Measurements from ENCODE around the gene OCEL1. TPM values are rescaled to one million over a fixed set of nuclear protein-coding genes. Genes with fewer than 3 reads are reported as not detected.
A peak's percentile ranks its signal among the peaks of the same experiment; 100 is the strongest.

Gene OCEL1
- total and polyA plus RNA-seq, 2 of the 13 experiments (the other 11 are each of a cell fraction or from before 2014, with no cell fraction given) = 10.6 to 17.2 TPM

- TF ChIP-seq TOE1 (CRISPR knock-in tag; IDR thresholded peaks at IDR 0.05) = no peak
- no peak for TF ChIP-seq RNF2 (conservative IDR thresholded peaks at IDR 0.05; ENCODE audit: low read depth)
- TF ChIP-seq ZSCAN25 (CRISPR knock-in tag; IDR thresholded peaks at IDR 0.05) = 0 out of 2 replicates have a peak, but pooled peaks have one; percentile 18
- TF ChIP-seq HDAC2 (CRISPR knock-in tag; IDR thresholded peaks at IDR 0.05) = peak; percentile 53; the same call in 1 of the 2 replicates
- no peak for TF ChIP-seq RARA (CRISPR knock-in tag; IDR thresholded peaks at IDR 0.05)
- no peak for TF ChIP-seq GPN1 (CRISPR knock-in tag; IDR thresholded peaks at IDR 0.05; ENCODE audit: borderline replicate concordance)
- no peak for TF ChIP-seq ZNF558 (CRISPR knock-in tag; IDR thresholded peaks at IDR 0.05; ENCODE audit: borderline replicate concordance)
- TF ChIP-seq ZBTB33 (CRISPR knock-in tag; IDR thresholded peaks at IDR 0.05) = no peak
- TF ChIP-seq ZNF891 (CRISPR knock-in tag; IDR thresholded peaks at IDR 0.05) = 0 out of 2 replicates have a peak, but pooled peaks have one; percentile 32
- TF ChIP-seq ZNF383 (CRISPR knock-in tag; IDR thresholded peaks at IDR 0.05; ENCODE audit: borderline replicate concordance) = no peak
- TF ChIP-seq ZNF230 (CRISPR knock-in tag; IDR thresholded peaks at IDR 0.05) = no peak
- no peak for TF ChIP-seq ZNF264 (CRISPR knock-in tag; IDR thresholded peaks at IDR 0.05)
- TF ChIP-seq RFX3 (CRISPR knock-in tag; IDR thresholded peaks at IDR 0.05) = no peak
- no peak for TF ChIP-seq SMARCE1 (IDR thresholded peaks at IDR 0.05; ENCODE audit: borderline replicate concordance)
- TF ChIP-seq ZNF121 (CRISPR knock-in tag; IDR thresholded peaks at IDR 0.05) = no peak
- TF ChIP-seq YEATS2 (CRISPR knock-in tag; IDR thresholded peaks at IDR 0.05; ENCODE audit: borderline replicate concordance) = peak; percentile 81; the same call in 1 of the 2 replicates
- TF ChIP-seq GLMP (CRISPR knock-in tag; IDR thresholded peaks at IDR 0.05; ENCODE audit: borderline replicate concordance) = no peak
- TF ChIP-seq TIGD3 (CRISPR knock-in tag; IDR thresholded peaks at IDR 0.05; ENCODE audit: borderline replicate concordance) = no peak
- TF ChIP-seq ZNF260 (CRISPR knock-in tag; IDR thresholded peaks at IDR 0.05; ENCODE audit: borderline replicate concordance, low read depth) = no peak
- TF ChIP-seq SP140L (CRISPR knock-in tag; IDR thresholded peaks at IDR 0.05; ENCODE audit: borderline replicate concordance) = no peak
- no peak for TF ChIP-seq HNRNPL (IDR thresholded peaks at IDR 0.05; ENCODE audit: low read depth, low read length)
- no peak for TF ChIP-seq CTCF (CRISPR knock-in tag; IDR thresholded peaks at IDR 0.05)
- peak; percentile 82 for TF ChIP-seq SP4 (CRISPR knock-in tag; IDR thresholded peaks at IDR 0.05)
- no peak for TF ChIP-seq ZSCAN12 (CRISPR knock-in tag; IDR thresholded peaks at IDR 0.05)
These were observed 41.2 kb downstream of the OCEL1 start, which contains the start of gene BABAM1 (continued) for GRCh38 chr19:17266975-17267788.

All from HepG2 (cell line).